ENCODE data around the gene EHMT1. TPM values are rescaled to one million over a fixed set of nuclear protein-coding genes. Genes with fewer than 3 reads are reported as not detected.

Gene EHMT1
- total and polyA plus RNA-seq, 2 of the 8 experiments (the other 6 are each of a cell fraction or from before 2014, with no cell fraction given), result 95.7 to 163 TPM

DNA sequence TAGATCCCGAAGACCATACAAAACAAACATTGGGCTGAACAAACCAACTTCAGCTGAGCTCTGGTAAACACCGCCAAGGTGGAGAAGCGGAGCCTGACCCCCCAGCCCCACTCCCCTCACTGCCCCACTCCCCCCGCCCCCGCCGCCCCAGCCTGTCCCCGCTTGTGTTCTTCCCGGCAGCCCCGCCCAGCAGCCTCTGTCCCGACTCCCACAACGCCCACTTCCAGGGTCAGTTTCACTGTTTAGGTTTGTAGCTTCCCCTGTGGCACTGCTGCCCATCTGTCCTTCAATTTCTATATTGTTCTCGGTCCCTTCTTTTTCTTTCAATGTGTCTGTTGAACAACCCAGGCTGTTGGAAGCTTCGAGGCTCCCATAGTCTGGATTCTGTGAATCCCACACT, 146.7 kb downstream of the EHMT1 start (continued):
- TF ChIP-seq, protein P1, sequence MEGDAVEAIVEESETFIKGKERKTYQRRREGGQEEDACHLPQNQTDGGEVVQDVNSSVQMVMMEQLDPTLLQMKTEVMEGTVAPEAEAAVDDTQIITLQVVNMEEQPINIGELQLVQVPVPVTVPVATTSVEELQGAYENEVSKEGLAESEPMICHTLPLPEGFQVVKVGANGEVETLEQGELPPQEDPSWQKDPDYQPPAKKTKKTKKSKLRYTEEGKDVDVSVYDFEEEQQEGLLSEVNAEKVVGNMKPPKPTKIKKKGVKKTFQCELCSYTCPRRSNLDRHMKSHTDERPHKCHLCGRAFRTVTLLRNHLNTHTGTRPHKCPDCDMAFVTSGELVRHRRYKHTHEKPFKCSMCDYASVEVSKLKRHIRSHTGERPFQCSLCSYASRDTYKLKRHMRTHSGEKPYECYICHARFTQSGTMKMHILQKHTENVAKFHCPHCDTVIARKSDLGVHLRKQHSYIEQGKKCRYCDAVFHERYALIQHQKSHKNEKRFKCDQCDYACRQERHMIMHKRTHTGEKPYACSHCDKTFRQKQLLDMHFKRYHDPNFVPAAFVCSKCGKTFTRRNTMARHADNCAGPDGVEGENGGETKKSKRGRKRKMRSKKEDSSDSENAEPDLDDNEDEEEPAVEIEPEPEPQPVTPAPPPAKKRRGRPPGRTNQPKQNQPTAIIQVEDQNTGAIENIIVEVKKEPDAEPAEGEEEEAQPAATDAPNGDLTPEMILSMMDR (IDR thresholded peaks at IDR 0.05; ENCODE audit: control extremely low read depth in 1 of 3, insufficient read depth in 1 of 3, low read depth in 1 of 3, low read length in 3 of 3), result no peak
- TF ChIP-seq, protein P2, sequence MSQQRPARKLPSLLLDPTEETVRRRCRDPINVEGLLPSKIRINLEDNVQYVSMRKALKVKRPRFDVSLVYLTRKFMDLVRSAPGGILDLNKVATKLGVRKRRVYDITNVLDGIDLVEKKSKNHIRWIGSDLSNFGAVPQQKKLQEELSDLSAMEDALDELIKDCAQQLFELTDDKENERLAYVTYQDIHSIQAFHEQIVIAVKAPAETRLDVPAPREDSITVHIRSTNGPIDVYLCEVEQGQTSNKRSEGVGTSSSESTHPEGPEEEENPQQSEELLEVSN (IDR thresholded peaks at IDR 0.05), result no peak

All from H1 (cell line).